OCI-LY3 (cell line): ENCODE measurements around the gene NTRK2.

Experiments used
- H2AFZ ChIP-seq: fragments of 200-600, 300-600 bp; shearing (Covaris generic); 2 replicates; pipeline ENCODE4 v1.6.0; 2014; ENCODE audit warnings: antibody characterized with exemption, low read depth, low read length
- H3K27ac ChIP-seq: fragments of 200-600, 300-600 bp; sonication (generic); 2 replicates; pipeline ENCODE4 v1.5.1; 2014; ENCODE audit warnings: mild to moderate bottlenecking, low read length, moderate library complexity, mixed read lengths
- H3K27me3 ChIP-seq: fragments of 200-600, 300-600 bp; sonication (generic); 2 replicates; pipeline ENCODE4 v1.6.1; 2014; ENCODE audit warnings: low read depth, low read length, mixed read lengths
- H3K36me3 ChIP-seq: fragments of 200-600, 300-600 bp; sonication (generic); replicated peaks from 2 replicates; pipeline ENCODE3; 2014; ENCODE audit warnings: low read depth, low read length, mixed read lengths
- H3K4me1 ChIP-seq: fragments of 300-600, 200-600 bp; sonication (generic); 2 replicates; pipeline ENCODE4 v1.6.1; 2014; ENCODE audit warnings: low read length, mixed read lengths
- H3K4me2 ChIP-seq: fragments of 200-600, 300-600 bp; sonication (generic); 2 replicates; pipeline ENCODE4 v1.6.1; 2014; ENCODE audit warnings: low read length, mixed read lengths
- H3K4me3 ChIP-seq: fragments of 300-600, 200-600 bp; sonication (generic); 2 replicates; pipeline ENCODE4 v1.5.1; 2014; ENCODE audit warnings: antibody characterized with exemption, mild to moderate bottlenecking, low read length, moderate library complexity
- H3K79me2 ChIP-seq: fragments of 300-600, 200-600 bp; shearing (Covaris generic); 2 replicates; pipeline ENCODE4 v1.6.1; 2014; ENCODE audit warnings: mild to moderate bottlenecking, low read length, mixed read lengths
- H3K9ac ChIP-seq: fragments of 300-600, 200-600 bp; shearing (Covaris generic); 2 replicates; pipeline ENCODE4 v1.6.0; 2014; ENCODE audit warnings: mild to moderate bottlenecking, low read length, moderate library complexity
- H3K9me3 ChIP-seq: fragments of 200-600, 300-600 bp; shearing (Covaris generic); 2 replicates; pipeline ENCODE4 v1.6.1; 2014; ENCODE audit warnings: low read length, mixed read lengths; ENCODE audit not compliant: insufficient read depth
- H4K20me1 ChIP-seq: fragments of 200-600, 300-600 bp; sonication (generic); 2 replicates; pipeline ENCODE4 v1.6.1; 2016; ENCODE audit warnings: low read length, mixed read lengths; ENCODE audit not compliant: insufficient read depth
- EZH2phosphoT487 ChIP-seq: fragments of 200-600 bp; shearing (Covaris generic); IDR thresholded peaks from 2 replicates; pipeline ENCODE4 v1.6.1; 2018; ENCODE audit warnings: antibody characterized with exemption, mixed run types, low read depth
- TF ChIP-seq, protein P1 (sequence below): fragments of 200-600, 300-600 bp; sonication (generic); IDR thresholded peaks from 2 replicates; pipeline ENCODE4 v1.5.1; 2014; ENCODE audit warnings: antibody characterized with exemption, low read length, low read depth

Gene NTRK2

DNA sequence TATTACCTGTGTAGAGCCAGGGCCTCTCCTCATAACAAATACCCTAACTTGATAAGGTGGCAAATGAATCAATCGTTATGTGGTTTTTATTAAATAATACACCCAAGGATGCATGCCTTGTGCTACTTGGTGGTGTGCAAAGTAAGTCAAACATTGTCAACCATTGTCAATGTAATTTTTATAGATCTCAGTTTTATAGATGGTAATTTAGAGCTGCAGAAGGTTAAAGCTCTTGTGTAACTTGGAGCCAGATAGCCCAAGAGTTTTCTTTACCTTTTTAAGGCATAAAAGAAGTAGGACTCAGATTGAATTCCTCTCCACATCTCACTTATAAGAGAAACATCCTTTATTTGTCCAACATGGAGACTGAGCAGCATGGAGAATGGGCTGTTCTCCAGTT is 304.7 kb downstream of the NTRK2 start:
- no peaks in the 10 kb centered on the region for H3K27me3 ChIP-seq

DNA sequence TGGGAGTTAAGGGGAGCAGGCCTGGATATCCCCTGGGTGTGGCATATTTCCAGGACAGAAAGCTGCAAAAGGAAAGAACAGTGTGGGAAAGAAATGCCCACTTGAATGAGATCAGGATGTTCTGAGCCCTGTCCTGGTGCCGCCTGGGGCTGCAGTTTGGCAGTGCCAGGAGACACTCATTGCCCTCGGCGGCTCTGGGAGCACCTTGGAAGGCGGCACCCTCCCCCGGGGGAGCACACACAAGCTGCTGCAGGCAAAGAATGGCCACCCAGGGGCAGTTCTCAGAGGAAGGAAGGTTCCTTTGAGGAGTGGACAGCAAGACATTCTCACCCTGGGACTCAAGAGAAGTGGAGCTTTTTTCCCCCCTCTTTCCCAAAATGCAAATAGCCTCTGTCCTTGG is 305.3 kb downstream of the NTRK2 start:
- Histone ChIP-seq H4K20me1 (no peaks in the 10 kb centered on the region), H3K9ac (no peak overlapping the region), H3K4me2 (no peak overlapping the region), H3K27me3 (no peaks in the 10 kb centered on the region), H3K9me3 (no peaks in the 10 kb centered on the region), H2AFZ (no peak overlapping the region), H3K4me1 (peaks cover 10% of the 10 kb centered on the region), H3K4me3 (no peak overlapping the region), H3K36me3 (no peaks in the 10 kb centered on the region), H3K79me2 (no peaks in the 10 kb centered on the region), H3K27ac (no peak overlapping the region)
- TF ChIP-seq, protein P1, sequence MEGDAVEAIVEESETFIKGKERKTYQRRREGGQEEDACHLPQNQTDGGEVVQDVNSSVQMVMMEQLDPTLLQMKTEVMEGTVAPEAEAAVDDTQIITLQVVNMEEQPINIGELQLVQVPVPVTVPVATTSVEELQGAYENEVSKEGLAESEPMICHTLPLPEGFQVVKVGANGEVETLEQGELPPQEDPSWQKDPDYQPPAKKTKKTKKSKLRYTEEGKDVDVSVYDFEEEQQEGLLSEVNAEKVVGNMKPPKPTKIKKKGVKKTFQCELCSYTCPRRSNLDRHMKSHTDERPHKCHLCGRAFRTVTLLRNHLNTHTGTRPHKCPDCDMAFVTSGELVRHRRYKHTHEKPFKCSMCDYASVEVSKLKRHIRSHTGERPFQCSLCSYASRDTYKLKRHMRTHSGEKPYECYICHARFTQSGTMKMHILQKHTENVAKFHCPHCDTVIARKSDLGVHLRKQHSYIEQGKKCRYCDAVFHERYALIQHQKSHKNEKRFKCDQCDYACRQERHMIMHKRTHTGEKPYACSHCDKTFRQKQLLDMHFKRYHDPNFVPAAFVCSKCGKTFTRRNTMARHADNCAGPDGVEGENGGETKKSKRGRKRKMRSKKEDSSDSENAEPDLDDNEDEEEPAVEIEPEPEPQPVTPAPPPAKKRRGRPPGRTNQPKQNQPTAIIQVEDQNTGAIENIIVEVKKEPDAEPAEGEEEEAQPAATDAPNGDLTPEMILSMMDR = no peak

More for the DNA sequence above, 304.7 kb downstream of the NTRK2 start:
- no peak overlapping the region for H3K9ac ChIP-seq
- no peaks in the 10 kb centered on the region for H3K36me3 ChIP-seq
- no peaks in the 10 kb centered on the region for H3K79me2 ChIP-seq
- TF ChIP-seq, protein P1 = no peak
- no peak for TF ChIP-seq EZH2phosphoT487
- no peak overlapping the region for H2AFZ ChIP-seq
- peaks cover 10% of the 10 kb centered on the region for H3K4me1 ChIP-seq
- H3K4me3 ChIP-seq = no peak overlapping the region
- no peaks in the 10 kb centered on the region for H4K20me1 ChIP-seq
- no peak overlapping the region for H3K27ac ChIP-seq
- H3K9me3 ChIP-seq = no peaks in the 10 kb centered on the region
- no peak overlapping the region for H3K4me2 ChIP-seq

GRCh38 chr9:84975926-84976325 is 306.4 kb downstream of the NTRK2 start:
- no peaks in the 10 kb centered on the region for H3K79me2 ChIP-seq
- H3K27me3 ChIP-seq = no peaks in the 10 kb centered on the region
- no peak overlapping the region for H3K4me2 ChIP-seq
- H3K4me3 ChIP-seq = no peak overlapping the region
- H3K36me3 ChIP-seq = no peaks in the 10 kb centered on the region
- H2AFZ ChIP-seq = no peak overlapping the region
- TF ChIP-seq EZH2phosphoT487 = no peak
- TF ChIP-seq, protein P1 = no peak
- H3K9me3 ChIP-seq = no peaks in the 10 kb centered on the region
- H3K4me1 ChIP-seq = peaks cover 10% of the 10 kb centered on the region
- H3K27ac ChIP-seq = no peak overlapping the region
- no peak overlapping the region for H3K9ac ChIP-seq
- no peaks in the 10 kb centered on the region for H4K20me1 ChIP-seq

DNA sequence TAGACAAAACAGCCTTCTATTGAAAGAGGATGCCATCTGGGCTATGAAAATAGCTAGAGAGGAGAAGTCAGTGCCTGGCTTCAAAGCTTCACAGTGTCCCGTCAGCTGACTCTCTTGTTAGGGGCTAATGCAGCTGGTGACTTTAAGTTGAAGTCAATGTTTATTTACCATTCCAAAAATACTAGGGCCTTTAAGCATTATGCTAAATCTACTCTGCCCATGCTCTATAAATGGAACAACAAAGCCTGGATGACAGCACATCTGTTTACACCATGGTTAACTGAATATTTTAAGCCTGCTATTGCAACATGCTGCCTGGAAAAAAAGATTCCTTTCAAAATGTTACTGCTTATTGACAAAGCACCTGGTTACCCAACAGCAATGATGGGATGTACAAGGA is 309.1 kb downstream of the NTRK2 start:
- Histone ChIP-seq H3K4me2 (no peak overlapping the region), H3K9ac (no peak overlapping the region), H2AFZ (no peak overlapping the region), H3K79me2 (no peaks in the 10 kb centered on the region), H3K4me1 (no peaks in the 10 kb centered on the region), H3K27me3 (no peaks in the 10 kb centered on the region), H3K27ac (no peak overlapping the region), H3K4me3 (no peak overlapping the region), H3K9me3 (no peaks in the 10 kb centered on the region), H4K20me1 (no peaks in the 10 kb centered on the region), H3K36me3 (no peaks in the 10 kb centered on the region)
- no peak for TF ChIP-seq EZH2phosphoT487
- TF ChIP-seq, protein P1 = no peak
